Keratinocyte (primary cell): ENCODE measurements around the gene FUCA2. TPM values are rescaled to one million over a fixed set of nuclear protein-coding genes. Genes with fewer than 3 reads are reported as not detected.

Source experiments
- DNase-seq: peaks from one replicate; pipeline ENCODE4 v3.0.0-alpha.2; 2011; ENCODE audit warnings: low read depth, missing footprints, low spot score
- FAIRE-seq: peaks from 2 replicates; lab custom pipeline; 2011; peaks lifted over from hg19 to GRCh38; lab: Jason Lieb, UNC
- H2AFZ ChIP-seq: 2 replicates; pipeline ENCODE4 v1.6.0; 2012; ENCODE audit warnings: low read length, control low read depth, inconsistent platforms; ENCODE audit not compliant: control insufficient read depth
- H3K27ac ChIP-seq: 2 replicates; pipeline ENCODE4 v1.5.1; 2011; ENCODE audit warnings: low read length; ENCODE audit not compliant: control insufficient read depth, insufficient read depth
- H3K27me3 ChIP-seq: 3 replicates; pipeline ENCODE4 v1.6.0; 2011; ENCODE audit warnings: low read length; ENCODE audit not compliant: control insufficient read depth, insufficient read depth; ENCODE audit errors: extremely low read depth
- H3K36me3 ChIP-seq, 2 experiments: 2 replicates in 1 of 2; 3 replicates in 1 of 2; pipeline ENCODE4 v1.5.1; 2011; ENCODE audit warnings: low read length in 2 of 2, mild to moderate bottlenecking in 1 of 2; ENCODE audit not compliant: control insufficient read depth in 2 of 2, insufficient read depth in 2 of 2; ENCODE audit errors: extremely low read depth in 1 of 2
- H3K4me1 ChIP-seq: 3 replicates; pipeline ENCODE4 v1.5.1; 2011; ENCODE audit warnings: low read length; ENCODE audit not compliant: control insufficient read depth, insufficient read depth; ENCODE audit errors: extremely low read depth
- H3K4me2 ChIP-seq: 3 replicates; pipeline ENCODE4 v1.6.0; 2011; ENCODE audit warnings: low read depth, low read length; ENCODE audit not compliant: control insufficient read depth, insufficient read depth; ENCODE audit errors: extremely low read depth
- H3K4me3 ChIP-seq, 3 experiments: fragments of 200-600 bp in 1 of 3; sonication (generic) in 1 of 3; 2 replicates in 2 of 3; 3 replicates in 1 of 3; pipeline ENCODE4 v1.5.1; 2011 to 2016; ENCODE audit warnings: low read length in 3 of 3, mild to moderate bottlenecking in 3 of 3, control low read depth in 2 of 3, inconsistent platforms in 1 of 3, low read depth in 1 of 3, mixed read lengths in 1 of 3, mixed run types in 1 of 3, moderate library complexity in 1 of 3; ENCODE audit not compliant: control insufficient read depth in 2 of 3, insufficient read depth in 2 of 3; ENCODE audit errors: extremely low read depth in 1 of 3
- H3K79me2 ChIP-seq: 2 replicates; pipeline ENCODE4 v1.6.0; 2012; ENCODE audit warnings: low read length; ENCODE audit not compliant: control insufficient read depth, insufficient read depth
- H3K9ac ChIP-seq: 3 replicates; pipeline ENCODE4 v1.6.0; 2011; ENCODE audit warnings: low read length; ENCODE audit not compliant: control insufficient read depth, insufficient read depth; ENCODE audit errors: extremely low read depth
- H3K9me1 ChIP-seq: 3 replicates; pipeline ENCODE4 v1.6.0; 2011; ENCODE audit warnings: low read length; ENCODE audit not compliant: control insufficient read depth, insufficient read depth; ENCODE audit errors: extremely low read depth
- H3K9me3 ChIP-seq: 2 replicates; pipeline ENCODE4 v1.5.1; 2012; ENCODE audit warnings: low read depth, low read length; ENCODE audit not compliant: control insufficient read depth
- H4K20me1 ChIP-seq: 3 replicates; pipeline ENCODE4 v1.6.0; 2011; ENCODE audit warnings: low read length; ENCODE audit not compliant: control insufficient read depth, insufficient read depth; ENCODE audit errors: extremely low read depth
- EZH2 ChIP-seq: IDR thresholded peaks from one replicate; pipeline ENCODE4 v1.6.1; 2012; ENCODE audit warnings: inconsistent platforms, mild to moderate bottlenecking, low read length, moderate library complexity
- dilution Hi-C: fragments of 300-500 bp; cut with MboI; formaldehyde crosslinking; loops from one replicate; pipeline ENCODE4 v1.7.0; 2020; ENCODE audit warnings: low sequenced_read_pairs; ENCODE audit not compliant: extremely low pct_ligation_motif_present
- polyA plus RNA-seq, 5 experiments: library from polyadenylated mRNA; depleted of rRNA in 3 of 5; stranded (reverse) in 3 of 5; stranded (forward) in 1 of 5; unstranded in 1 of 5; fragments of >200 nt; gene quantifications; 1 replicate in 1 of 5; 2 replicates in 3 of 5; 3 replicates in 1 of 5; pipeline versions ENCODE4 v1.2.1 to v1.2.3, GENCODE V29; 2011 to 2012; ENCODE audit warnings: missing spikeins in 2 of 5, low read depth in 1 of 5, low replicate concordance in 1 of 5
- TF ChIP-seq, protein P1 (sequence below), 3 experiments: IDR thresholded peaks in 1 of 3; conservative IDR thresholded peaks in 1 of 3; optimal IDR thresholded peaks in 1 of 3; 2 replicates in 2 of 3; 3 replicates in 1 of 3; pipeline versions ENCODE3 to v1.5.1; 2011; ENCODE audit warnings: low read length in 3 of 3, mild to moderate bottlenecking in 3 of 3, moderate library complexity in 2 of 3, control low read depth in 1 of 3, inconsistent platforms in 1 of 3; ENCODE audit not compliant: insufficient read depth in 2 of 3; ENCODE audit errors: extremely low read depth in 1 of 3

FUCA2 gene
- polyA plus RNA-seq, 1 donor (not counting 4 experiments of a cell fraction or from before 2014, with no cell fraction given), result 12.5 TPM

GRCh38 chr6:143544011-143544696, 32.6 kb upstream of the FUCA2 start:
- DNase-seq, result no peak
- TF ChIP-seq EZH2, result no peak
- TF ChIP-seq, protein P1, sequence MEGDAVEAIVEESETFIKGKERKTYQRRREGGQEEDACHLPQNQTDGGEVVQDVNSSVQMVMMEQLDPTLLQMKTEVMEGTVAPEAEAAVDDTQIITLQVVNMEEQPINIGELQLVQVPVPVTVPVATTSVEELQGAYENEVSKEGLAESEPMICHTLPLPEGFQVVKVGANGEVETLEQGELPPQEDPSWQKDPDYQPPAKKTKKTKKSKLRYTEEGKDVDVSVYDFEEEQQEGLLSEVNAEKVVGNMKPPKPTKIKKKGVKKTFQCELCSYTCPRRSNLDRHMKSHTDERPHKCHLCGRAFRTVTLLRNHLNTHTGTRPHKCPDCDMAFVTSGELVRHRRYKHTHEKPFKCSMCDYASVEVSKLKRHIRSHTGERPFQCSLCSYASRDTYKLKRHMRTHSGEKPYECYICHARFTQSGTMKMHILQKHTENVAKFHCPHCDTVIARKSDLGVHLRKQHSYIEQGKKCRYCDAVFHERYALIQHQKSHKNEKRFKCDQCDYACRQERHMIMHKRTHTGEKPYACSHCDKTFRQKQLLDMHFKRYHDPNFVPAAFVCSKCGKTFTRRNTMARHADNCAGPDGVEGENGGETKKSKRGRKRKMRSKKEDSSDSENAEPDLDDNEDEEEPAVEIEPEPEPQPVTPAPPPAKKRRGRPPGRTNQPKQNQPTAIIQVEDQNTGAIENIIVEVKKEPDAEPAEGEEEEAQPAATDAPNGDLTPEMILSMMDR (optimal IDR thresholded peaks at IDR 0.05 in 1 of 3, IDR thresholded peaks at IDR 0.05 in 1 of 3, conservative IDR thresholded peaks at IDR 0.05 in 1 of 3; ENCODE audit: extremely low read depth in 1 of 3, insufficient read depth in 2 of 3, low read length in 3 of 3), result no peak

GRCh38 chr6:143543435-143543834, 31.9 kb upstream of the FUCA2 start:
- peaks cover 12% of the 10 kb centered on the region for H3K4me1 ChIP-seq
- no peak overlapping the region for H3K9ac ChIP-seq
- FAIRE-seq (no peak), DNase-seq (no peak)
- H4K20me1 ChIP-seq, result no peaks in the 10 kb centered on the region
- no peak overlapping the region for H3K27ac ChIP-seq
- H3K36me3 ChIP-seq, result no peaks in the 10 kb centered on the region
- H2AFZ ChIP-seq, result no peak overlapping the region
- no peak overlapping the region for H3K4me2 ChIP-seq
- dilution Hi-C loops, result no loop called here
- H3K4me3 ChIP-seq, result no peak overlapping the region
- no peaks in the 10 kb centered on the region for H3K79me2 ChIP-seq
- TF ChIP-seq, protein P1 (optimal IDR thresholded peaks at IDR 0.05 in 1 of 3, IDR thresholded peaks at IDR 0.05 in 1 of 3, conservative IDR thresholded peaks at IDR 0.05 in 1 of 3; ENCODE audit: extremely low read depth in 1 of 3, insufficient read depth in 2 of 3, low read length in 3 of 3), result no peak
- TF ChIP-seq EZH2, result no peak
- no peaks in the 10 kb centered on the region for H3K9me3 ChIP-seq
- H3K27me3 ChIP-seq, result no peaks in the 10 kb centered on the region
- H3K9me1 ChIP-seq, result no peaks in the 10 kb centered on the region

More at GRCh38 chr6:143544011-143544696, 32.6 kb upstream of the FUCA2 start:
- Histone ChIP-seq H3K9ac (no peak overlapping the region), H3K4me2 (no peak overlapping the region), H3K9me1 (no peaks in the 10 kb centered on the region), H3K27me3 (no peaks in the 10 kb centered on the region), H3K4me1 (peaks cover 14% of the 10 kb centered on the region), H2AFZ (no peak overlapping the region), H3K27ac (no peak overlapping the region), H4K20me1 (no peaks in the 10 kb centered on the region), H3K9me3 (no peaks in the 10 kb centered on the region), H3K4me3 (no peak overlapping the region), H3K36me3 (no peaks in the 10 kb centered on the region), H3K79me2 (no peaks in the 10 kb centered on the region)
- no peak for FAIRE-seq
- dilution Hi-C loops, result no loop called here
